Anterior cingulate cortex (tissue), 58 donors: Measurements from ENCODE around the gene CCDC81.
"Not testable (repeated sequence)": the region's sequence is repeated elsewhere in the genome, so short reads cannot be mapped to it uniquely, and the experiment has no call there.

Source experiments
- DNase-seq, 58 donors: peaks; one replicate each; lab custom pipeline; 2025; lab: John Stamatoyannopoulos, UW

The CCDC81 gene

GRCh38 chr11:86386283-86386682, 11.6 kb downstream of the CCDC81 start:
- DNase-seq = no peak

DNA sequence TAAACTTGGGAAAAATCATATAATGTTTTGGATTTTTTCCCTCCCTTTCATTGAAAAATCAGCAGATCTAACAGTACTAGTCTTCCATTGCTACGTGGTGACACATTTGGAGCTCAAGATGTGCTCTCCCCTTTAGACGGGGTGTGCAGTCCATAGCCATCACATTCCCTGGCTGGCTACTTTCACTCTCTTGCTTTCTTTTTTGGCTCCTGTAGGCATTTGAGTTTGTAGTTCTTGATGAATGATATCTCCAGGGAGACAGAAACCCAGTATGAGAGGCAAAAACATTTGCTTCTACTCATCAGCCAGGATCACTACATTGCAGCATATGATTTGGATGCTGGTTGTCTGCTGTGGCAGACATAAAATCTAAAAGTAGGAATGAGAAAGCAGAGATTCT, 12.1 kb downstream of the CCDC81 start:
- peak in 2 of 58 donors; percentile 5 to 7 for DNase-seq

DNA sequence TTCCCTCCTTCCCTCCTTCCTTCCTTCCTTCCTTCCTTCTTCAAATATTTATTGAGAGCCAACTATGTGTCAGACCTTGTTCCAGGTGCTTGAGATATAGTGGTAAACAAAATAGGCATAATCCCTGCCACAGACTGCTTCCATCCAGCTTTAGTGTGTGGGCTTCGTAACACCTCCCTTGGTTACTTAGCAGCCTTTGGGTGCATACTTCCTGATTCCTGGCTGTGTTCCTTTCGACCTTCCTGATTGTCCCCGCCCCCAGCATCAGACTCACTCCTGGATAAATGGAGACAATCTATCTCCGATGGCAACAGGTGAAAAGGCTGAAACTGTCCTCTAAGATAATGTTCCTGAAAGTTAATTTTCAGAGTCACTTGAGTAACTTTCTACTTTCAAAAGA, 13.5 kb downstream of the CCDC81 start:
- DNase-seq = no peak

DNA sequence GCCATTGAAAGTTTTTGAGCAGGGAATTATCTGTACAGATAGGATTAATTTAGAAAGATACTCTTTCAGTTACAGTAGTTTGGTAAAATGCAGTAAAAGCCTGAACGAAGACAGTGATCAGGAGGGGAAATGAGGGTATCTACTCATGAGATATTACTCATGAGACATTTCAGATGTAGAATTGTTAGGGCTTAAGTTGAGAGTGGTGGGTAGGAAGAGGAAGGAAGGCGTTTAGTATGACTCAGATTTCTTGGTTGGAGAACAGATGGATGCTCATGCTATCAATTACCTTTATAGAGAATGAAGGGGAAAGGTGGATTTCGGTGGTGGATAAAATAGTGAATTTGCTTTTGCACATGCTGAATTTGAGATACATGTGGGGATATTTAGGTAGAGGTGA, 15.8 kb downstream of the CCDC81 start:
- no peak for DNase-seq

DNA sequence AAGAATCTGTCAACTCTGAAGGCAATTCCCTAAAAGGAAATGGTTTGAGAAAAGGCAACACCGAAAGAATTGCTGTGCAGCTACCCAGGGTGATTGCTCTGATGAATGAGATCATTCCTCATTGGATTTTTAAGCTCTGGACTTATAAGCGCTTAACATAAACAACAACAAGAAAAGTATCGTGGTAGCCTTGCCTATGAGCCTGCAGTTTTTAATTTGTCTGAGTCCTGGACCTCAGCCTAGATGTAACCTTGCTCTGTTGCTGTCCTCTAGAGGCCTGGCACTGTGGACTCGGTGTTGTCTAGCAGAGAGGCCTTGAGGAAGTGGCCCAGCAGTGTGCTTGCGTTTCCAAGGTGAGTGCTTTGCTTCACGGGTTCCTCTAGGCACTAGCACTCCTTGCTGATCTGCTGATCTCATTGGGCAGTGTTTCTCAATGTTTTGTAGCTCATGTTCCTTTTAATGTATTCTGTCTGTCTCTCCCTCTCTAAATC, 20.4 kb downstream of the CCDC81 start:
- peak in 22 of 58 donors; percentile 1 to 64 (median 6) for DNase-seq

- DNase-seq = no peak
Measured at GRCh38 chr11:86396396-86396795, 21.7 kb downstream of the CCDC81 start.

GRCh38 chr11:86397351-86397750, 22.7 kb downstream of the CCDC81 start:
- no peak for DNase-seq

GRCh38 chr11:86398106-86398505, 23.4 kb downstream of the CCDC81 start:
- no peak for DNase-seq

- no peak for DNase-seq
Measured at GRCh38 chr11:86403458-86403857, 28.8 kb downstream of the CCDC81 start.

DNA sequence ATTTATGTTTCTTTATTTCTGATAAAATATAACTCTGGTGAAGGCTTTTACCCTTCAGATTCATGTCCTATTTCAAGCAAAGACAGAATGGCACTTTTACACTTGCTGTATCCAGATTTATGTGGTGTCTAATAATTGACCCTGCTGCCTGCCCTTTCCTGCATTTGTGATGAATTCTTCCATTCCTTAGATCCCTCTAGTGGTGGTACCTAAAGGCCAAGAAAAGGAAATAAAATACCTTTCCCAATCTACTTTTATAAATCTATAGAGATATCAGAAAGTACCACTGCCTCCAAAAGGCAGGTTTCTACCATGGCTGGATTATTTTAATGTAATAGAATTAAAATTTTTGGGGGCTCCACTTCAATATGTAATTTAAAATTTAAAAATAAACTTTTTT, 34.2 kb downstream of the CCDC81 start:
- DNase-seq = no peak

- no peak for DNase-seq
Measured at GRCh38 chr11:86414032-86414431, 39.3 kb downstream of the CCDC81 start.

DNA sequence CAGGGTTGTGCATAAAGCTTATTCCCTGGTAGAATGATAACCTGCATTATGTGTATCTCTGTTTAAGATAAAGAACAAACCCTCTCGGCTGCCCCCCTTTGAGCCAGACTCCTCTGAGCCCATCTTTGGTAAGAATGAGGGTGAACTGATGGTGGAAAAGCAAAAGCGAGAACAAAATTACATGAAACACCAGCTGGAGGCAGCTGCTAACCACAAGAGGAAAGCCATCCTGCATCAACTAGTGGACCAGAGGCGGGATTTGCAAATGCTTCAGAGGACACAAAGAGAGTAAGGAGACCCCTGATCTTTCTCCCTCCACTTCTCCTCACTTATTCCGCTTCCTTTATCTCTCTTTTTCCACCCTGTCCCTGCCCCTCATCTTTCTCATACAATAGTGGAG, 40.3 kb downstream of the CCDC81 start:
- no peak for DNase-seq

DNA sequence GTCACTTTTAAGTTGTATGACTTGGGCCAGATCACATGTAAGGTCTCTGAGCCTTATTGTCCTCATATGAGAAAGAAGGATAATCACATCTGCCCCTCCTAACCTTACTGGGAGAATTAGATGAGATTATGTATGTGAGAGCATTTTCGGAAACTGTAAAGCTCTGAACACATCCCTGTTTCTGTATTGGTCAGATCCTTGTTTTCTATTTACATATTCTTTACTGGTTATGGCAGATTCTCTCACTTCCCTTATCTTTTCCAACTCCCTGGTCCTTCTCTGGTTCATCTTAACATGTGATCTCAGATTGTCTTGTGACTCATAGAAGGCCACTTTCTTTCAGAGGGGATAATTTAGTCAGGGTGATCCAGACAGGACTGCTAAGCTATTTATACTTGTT, 41.8 kb downstream of the CCDC81 start:
- no peak for DNase-seq

DNA sequence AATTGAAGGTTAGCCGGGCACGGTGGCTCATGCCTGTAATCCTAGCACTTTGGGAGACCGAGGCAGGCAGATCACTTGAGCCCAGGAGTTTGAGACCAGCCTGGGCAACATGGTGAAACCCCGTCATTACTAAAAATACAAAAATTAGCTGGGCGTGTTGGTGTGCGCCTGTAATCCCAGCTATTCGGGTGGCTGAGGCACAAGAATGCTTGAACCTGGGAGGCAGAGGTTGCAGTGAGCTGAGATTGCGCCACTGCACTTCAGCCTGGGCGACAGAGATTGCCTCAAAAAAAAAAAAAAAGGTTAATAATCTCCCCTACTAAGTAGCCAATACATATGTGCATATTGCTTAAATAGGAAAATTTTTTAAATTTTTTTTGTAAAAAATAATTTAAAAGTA, 42.3 kb downstream of the CCDC81 start:
- not testable (repeated sequence) for DNase-seq

GRCh38 chr11:86418106-86418505, 43.4 kb downstream of the CCDC81 start:
- DNase-seq = no peak

- no peak for DNase-seq
Measured at GRCh38 chr11:86418513-86418912, 43.8 kb downstream of the CCDC81 start.

DNA sequence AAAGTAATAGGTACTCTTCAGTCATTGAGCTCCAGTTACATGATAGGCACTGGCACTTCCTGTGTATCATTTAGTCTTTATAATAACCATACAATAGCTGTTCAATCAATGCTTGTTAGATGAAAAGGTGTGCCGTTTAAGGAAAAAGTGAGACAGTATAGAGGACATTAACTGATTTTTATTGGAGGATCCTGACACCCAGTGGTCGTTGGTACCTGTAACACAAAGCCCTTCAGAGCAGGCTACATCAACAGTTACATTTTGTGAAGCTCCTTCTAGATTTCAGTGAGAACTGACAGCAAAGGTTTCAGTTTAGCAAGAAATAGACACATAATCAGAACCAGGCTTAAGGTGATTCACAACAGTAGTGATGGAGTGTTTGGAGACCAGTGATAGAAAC, 44.2 kb downstream of the CCDC81 start:
- peak in 1 of 58 donors; percentile 4 for DNase-seq

DNA sequence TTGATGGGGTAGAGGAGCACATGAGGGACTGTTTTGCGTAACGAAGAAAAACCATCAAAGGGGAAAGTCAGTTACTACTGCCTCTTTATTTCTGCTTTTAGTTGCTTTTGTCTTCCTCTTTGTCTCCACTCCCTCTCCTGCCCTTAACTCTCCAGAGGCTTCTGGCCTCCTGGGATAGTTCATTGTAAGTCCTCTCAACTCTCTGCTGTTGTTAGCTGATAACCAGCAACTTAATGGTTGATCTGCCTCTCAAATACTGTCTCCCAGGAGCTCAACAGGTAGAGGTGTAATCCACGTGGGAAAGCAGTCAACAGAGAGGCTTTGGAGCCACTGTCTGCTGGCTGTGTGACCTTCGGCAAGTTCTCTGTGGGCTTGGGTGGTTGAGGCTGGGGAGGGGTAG, 47.3 kb downstream of the CCDC81 start:
- DNase-seq = no peak

- no peak for DNase-seq
Measured at GRCh38 chr11:86422371-86422770, 47.7 kb downstream of the CCDC81 start.

DNA sequence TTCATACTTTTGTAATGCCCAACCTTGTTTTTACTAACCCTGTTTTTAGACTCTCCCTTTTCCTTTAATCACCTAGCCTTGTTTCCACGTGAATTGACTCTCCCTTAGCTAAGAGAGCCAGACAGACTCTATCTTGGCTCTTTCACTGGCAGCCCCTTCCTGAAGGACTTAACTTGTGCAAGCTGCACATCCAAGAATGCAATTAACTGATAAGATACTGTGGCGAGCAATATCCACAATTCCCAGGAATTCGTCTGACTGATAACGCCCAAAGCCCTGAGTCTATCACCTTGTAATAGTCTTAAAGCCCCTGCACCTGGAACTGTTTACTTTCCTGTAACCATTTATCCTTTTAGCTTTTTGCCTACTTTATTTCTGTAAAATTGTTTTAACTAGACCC, 48.8 kb downstream of the CCDC81 start:
- DNase-seq = not testable (repeated sequence)

DNA sequence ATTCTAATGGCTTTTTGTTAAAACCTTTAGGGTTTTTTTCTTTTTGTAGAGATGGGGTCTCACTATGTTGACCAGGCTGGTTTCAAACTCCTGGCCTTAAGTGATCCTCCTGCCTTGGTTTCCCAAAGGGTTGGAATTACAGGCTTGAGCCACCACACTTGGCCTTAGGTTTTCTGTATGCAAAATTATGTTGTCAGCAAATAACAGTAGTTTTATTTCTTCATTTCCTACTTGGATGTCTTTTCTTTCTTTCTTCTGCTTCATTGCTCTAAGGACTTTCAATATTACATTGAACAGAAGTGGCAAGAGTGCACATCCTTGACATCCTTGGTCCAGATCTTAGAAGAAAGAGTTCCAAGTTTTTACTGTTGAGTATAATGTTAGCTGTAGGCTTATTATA, 52.8 kb downstream of the CCDC81 start:
- DNase-seq = no peak

- DNase-seq = no peak
Measured at GRCh38 chr11:86431258-86431657, 56.6 kb downstream of the CCDC81 start.

GRCh38 chr11:86433361-86434095, 58.8 kb downstream of the CCDC81 start:
- DNase-seq = not testable (repeated sequence)
